Measurements from ENCODE around the gene INAFM1.

GRCh38 chr19:47230921-47231214 lies 43.8 kb upstream of the INAFM1 start, which contains the start of gene BBC3:
- TF ChIP-seq POLR2AphosphoS5 (IDR thresholded peaks at IDR 0.05) (no peak), CTCF (IDR thresholded peaks at IDR 0.05) (no peak), POLR2A (IDR thresholded peaks at IDR 0.05) (no peak)
